Transverse colon (tissue), 4 donors: Measurements from ENCODE around the gene CYP46A1. TPM values are rescaled to one million over a fixed set of nuclear protein-coding genes. Genes with fewer than 3 reads are reported as not detected.

Experiments used
- DNase-seq: peaks from one replicate; pipeline ENCODE4 v3.0.0-alpha.2; 2019
- H3K27ac ChIP-seq, 4 donors: fragments of 200-600 bp; sonication (generic); 2 replicates each; pipeline ENCODE4 v1.5.1; 2016 to 2018; ENCODE audit warnings: inconsistent platforms in 4 of 4
- H3K27me3 ChIP-seq: fragments of 200-600 bp; sonication (generic); 2 replicates; pipeline ENCODE4 v1.5.1; 2017; ENCODE audit warnings: inconsistent platforms
- H3K36me3 ChIP-seq, 4 donors: fragments of 200-600 bp; sonication (generic); 2 replicates each; pipeline ENCODE4 v1.5.1; 2017 to 2019; ENCODE audit warnings: inconsistent platforms in 4 of 4
- H3K4me1 ChIP-seq, 4 donors: fragments of 200-600 bp; sonication (generic); 2 replicates each; pipeline ENCODE4 v1.5.1; 2017 to 2020; ENCODE audit warnings: inconsistent platforms in 4 of 4
- H3K4me3 ChIP-seq, 4 donors: fragments of 200-600 bp; sonication (generic); 1 replicate in 1 of 4; 2 replicates in 3 of 4; pipeline versions ENCODE4 v1.5.1 to v1.6.1; 2017 to 2019; ENCODE audit warnings: inconsistent platforms in 4 of 4
- H3K9me3 ChIP-seq, 2 donors: fragments of 200-600 bp; sonication (generic); 2 replicates each; pipeline ENCODE4 v1.5.1; 2017 to 2019; ENCODE audit warnings: inconsistent platforms in 2 of 2
- EP300 ChIP-seq: sonication (generic); formaldehyde crosslinking; IDR thresholded peaks from one replicate; pipeline ENCODE4 v1.6.1; 2017; ENCODE audit warnings: antibody characterized with exemption, low read depth
- POLR2A ChIP-seq: fragments of 450-650 bp; IDR thresholded peaks from one replicate; pipeline ENCODE4 v1.6.1; 2016; ENCODE audit warnings: antibody characterized with exemption, mild to moderate bottlenecking, moderate library complexity
- POLR2AphosphoS5 ChIP-seq, 3 donors: sonication (generic); formaldehyde crosslinking; IDR thresholded peaks; one replicate each; pipeline ENCODE4 v1.6.1; 2016; ENCODE audit warnings: antibody characterized with exemption in 3 of 3
- WGBS, 2 donors: methylation state at CpG; one replicate each; pipeline ENCODE4 v1.1.5; 2018; ENCODE audit warnings: low coverage in 1 of 2; 5-methylcytosine and 5-hydroxymethylcytosine counted together
- in situ Hi-C, 4 donors: fragments of 200-750 bp; cut with MboI; loops; one replicate each; pipeline versions ENCODE4 v1.15.0 to v1.15.1; 2017; ENCODE audit warnings: low sequenced_read_pairs in 3 of 4, low pct_ligation_motif_present in 1 of 4, low pct_unique_long_range_greater_than_20kb in 1 of 4
- intact Hi-C: fragments of 100-400 bp; cut with DNase I; formaldehyde crosslinking; loops from one replicate; pipeline ENCODE4 v1.15.1; 2023; ENCODE audit warnings: low total_unique reads
- total RNA-seq, 4 donors: library from RNA; depleted of rRNA; stranded (reverse); fragments of >200 nt; gene quantifications; one replicate each; pipeline ENCODE4 v1.1.0, GENCODE V29; 2016
- TF ChIP-seq, protein P1 (sequence below), 5 experiments: fragments of 200-600 bp in 3 of 5; fragments of 450-650 bp in 2 of 5; sonication (generic) in 3 of 5; IDR thresholded peaks; 1 replicate in 2 of 5; 2 replicates in 3 of 5; pipeline ENCODE4 v1.5.1; 2016 to 2017; ENCODE audit warnings: antibody characterized with exemption in 5 of 5, inconsistent platforms in 3 of 5, mild to moderate bottlenecking in 2 of 5, moderate library complexity in 1 of 5

The CYP46A1 gene
- total RNA-seq, 4 donors from 2014 or later: 0.27 to 0.75 (median 0.52) TPM

DNA sequence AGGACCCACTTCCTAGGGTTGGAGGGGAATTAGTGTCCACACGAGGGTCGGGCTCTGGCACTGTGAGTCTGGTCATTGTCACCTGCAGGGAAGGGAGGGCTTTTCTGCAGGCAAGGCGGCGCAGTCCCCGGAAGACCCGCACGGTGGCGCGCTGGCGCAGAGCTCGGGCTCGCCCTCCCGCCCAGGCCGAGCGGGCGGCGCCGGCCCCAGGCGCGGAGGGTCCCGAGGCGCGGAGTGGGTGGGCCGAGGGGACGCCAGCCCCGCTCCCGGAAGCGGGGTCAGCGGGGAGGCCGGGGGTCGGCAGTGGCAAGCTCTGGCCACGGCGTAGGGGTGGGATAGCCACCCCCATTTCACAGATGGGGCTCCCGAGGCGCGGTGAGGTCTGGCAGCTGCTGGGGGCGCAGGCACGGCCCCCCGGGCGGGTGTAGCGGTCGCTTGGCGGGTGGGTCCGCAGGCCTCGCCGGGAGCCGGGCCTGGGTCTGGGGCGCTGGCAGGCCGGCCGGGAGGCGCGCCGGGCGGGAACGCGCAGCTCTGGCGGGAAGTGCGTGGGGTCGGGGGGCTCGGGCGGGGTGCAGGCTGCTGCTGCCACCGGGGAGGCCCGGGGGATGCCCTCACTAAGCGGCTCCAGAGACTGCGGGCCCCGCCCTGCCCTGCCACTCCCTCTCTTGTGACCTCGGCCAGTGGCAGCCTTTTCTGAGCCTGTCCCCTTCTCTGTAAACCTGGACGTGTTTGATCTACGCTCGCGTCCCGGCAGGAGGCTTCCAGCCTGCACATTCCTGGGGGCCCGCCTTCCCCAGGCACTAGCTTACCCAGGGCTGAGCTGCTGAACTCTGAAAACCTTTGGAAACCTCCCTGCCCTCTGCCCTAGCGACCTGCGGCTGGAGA, 46.1 kb downstream of the CYP46A1 start:
- Histone ChIP-seq H3K4me3 (peak overlapping the region; percentile 26 to 54 (median 46)), H3K9me3 (no peaks in the 10 kb centered on the region), H3K36me3 (no peaks in the 10 kb centered on the region), H3K4me1 (peaks cover 5 to 12% (median 11%) of the 10 kb centered on the region in 4 donors), H3K27me3 (peaks cover 19% of the 10 kb centered on the region), H3K27ac (peak overlapping the region in 3 of 4 donors; percentile 17 to 48 (median 30))
- peak; percentile 68 for DNase-seq
- whole genome bisulfite sequencing, 2 donors: 8% methylated on average over 54 of the region's 75 CpGs; no CpG with 5 or more reads in 1 of the 2 donors
- in situ Hi-C loops (loop anchor here (5.0 to 10.0 kb wide), 2 partner anchors 155 to 157 kb away; no protein-coding TSS in a partner anchor), intact Hi-C loops (loop anchor here (5.0 kb wide), 1 partner anchor 152 kb away; no protein-coding TSS in a partner anchor)
- no peak for TF ChIP-seq POLR2A
- TF ChIP-seq POLR2AphosphoS5 (IDR thresholded peaks at IDR 0.05): no peak
- no peak for TF ChIP-seq EP300
- TF ChIP-seq, protein P1, sequence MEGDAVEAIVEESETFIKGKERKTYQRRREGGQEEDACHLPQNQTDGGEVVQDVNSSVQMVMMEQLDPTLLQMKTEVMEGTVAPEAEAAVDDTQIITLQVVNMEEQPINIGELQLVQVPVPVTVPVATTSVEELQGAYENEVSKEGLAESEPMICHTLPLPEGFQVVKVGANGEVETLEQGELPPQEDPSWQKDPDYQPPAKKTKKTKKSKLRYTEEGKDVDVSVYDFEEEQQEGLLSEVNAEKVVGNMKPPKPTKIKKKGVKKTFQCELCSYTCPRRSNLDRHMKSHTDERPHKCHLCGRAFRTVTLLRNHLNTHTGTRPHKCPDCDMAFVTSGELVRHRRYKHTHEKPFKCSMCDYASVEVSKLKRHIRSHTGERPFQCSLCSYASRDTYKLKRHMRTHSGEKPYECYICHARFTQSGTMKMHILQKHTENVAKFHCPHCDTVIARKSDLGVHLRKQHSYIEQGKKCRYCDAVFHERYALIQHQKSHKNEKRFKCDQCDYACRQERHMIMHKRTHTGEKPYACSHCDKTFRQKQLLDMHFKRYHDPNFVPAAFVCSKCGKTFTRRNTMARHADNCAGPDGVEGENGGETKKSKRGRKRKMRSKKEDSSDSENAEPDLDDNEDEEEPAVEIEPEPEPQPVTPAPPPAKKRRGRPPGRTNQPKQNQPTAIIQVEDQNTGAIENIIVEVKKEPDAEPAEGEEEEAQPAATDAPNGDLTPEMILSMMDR (IDR thresholded peaks at IDR 0.05): peak; percentile 50 to 89 (median 78)

DNA sequence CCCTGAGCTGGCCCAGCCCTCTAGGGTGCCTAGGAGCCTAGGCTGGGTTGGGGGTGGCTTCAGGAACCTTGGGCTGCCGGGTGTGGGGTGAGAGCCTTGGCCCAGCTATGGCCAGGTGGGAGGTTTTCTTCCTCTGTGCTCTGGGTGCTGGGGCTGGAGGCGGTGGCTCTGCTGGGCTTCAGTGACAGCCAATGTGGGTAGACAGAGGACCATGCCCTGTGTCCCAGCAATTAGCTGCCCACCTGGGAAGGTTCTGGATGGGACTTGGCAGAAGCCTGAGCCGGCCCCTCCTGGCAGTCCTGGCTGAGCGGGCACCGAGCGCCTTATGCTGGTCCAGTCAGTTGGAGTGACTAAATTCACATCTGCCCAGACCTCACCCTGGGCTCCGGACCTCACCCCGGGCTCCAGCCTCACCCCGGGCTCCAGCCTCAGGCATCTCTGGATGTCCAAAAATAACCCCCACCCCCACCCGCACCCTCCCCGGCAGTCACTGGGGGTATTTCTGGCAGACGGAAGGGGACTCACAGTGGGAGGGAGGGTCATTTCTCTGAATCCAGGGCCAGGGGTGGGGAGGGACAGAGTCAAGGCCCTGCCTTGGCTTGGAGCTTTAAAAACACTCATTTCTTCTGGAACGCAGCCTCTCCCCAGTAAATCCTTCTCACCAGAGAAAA, 46.9 kb downstream of the CYP46A1 start:
- no peak for DNase-seq
- intact Hi-C loops: loop anchor here (5.0 kb wide), 1 partner anchor 151 kb away; no protein-coding TSS in a partner anchor
- H3K27ac ChIP-seq: peak overlapping the region in 2 of 4 donors; percentile 30 to 48

DNA sequence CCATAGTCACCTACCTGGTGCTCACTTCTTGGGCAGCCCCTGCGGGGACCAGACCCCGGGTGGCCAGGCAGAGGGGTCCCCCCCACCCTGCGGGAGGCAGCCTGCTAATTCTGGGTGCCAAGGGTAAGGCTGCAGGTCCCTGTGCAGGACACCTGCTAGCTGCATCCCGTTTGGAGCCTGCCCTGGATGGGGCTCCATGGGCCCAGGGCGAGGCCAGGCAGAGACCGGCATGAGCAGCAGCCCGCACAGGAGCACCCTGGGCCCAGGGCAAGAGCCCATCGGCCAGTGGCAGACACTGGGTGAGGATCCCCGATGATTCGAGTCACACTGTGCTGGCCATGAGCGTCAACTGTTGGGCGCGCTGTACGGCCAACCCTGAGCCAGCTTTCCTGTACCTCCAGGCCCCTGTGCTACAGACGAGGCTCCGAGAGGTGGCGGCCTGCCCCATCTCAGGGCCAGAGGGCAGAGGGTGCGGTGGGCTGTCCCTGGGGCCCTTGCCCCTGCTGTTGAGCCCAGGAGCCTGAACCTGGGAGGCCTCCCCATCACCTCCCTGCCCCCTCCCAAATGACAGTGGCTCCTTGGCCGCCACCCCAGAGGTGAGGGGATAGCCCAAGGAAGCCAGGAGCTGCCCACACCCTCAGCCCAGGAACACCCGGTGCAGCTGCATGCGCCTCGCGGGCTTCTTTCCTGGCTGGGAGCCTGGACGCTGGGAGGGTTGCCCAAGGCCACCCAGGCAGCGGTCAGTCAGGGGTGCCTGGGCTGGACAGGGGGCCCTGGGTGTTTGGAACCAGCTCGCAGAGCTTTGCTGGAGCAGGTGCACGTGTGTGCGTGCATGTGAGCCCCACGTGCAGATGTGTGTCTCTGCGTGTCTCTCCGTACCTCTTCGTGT, 47.7 kb downstream of the CYP46A1 start:
- H3K4me3 ChIP-seq: no peak overlapping the region
- in situ Hi-C loops: loop anchor here in 1 of 4 donors (10.0 kb wide), 1 partner anchor 153 kb away; no protein-coding TSS in a partner anchor
- WGBS, 2 donors: 83% methylated on average over 28 of the region's 32 CpGs; no CpG with 5 or more reads in 1 of the 2 donors
- DNase-seq: peak; percentile 11
- H3K27ac ChIP-seq: no peak overlapping the region
- H3K27me3 ChIP-seq: peaks cover 21% of the 10 kb centered on the region
- TF ChIP-seq POLR2A: no peak
- TF ChIP-seq, protein P1 (IDR thresholded peaks at IDR 0.05): no peak
- TF ChIP-seq EP300: no peak
- no peak for TF ChIP-seq POLR2AphosphoS5 (IDR thresholded peaks at IDR 0.05)
- intact Hi-C loops: loop anchor here (5.0 kb wide), 1 partner anchor 151 kb away; no protein-coding TSS in a partner anchor
- no peaks in the 10 kb centered on the region for H3K36me3 ChIP-seq
- no peaks in the 10 kb centered on the region for H3K9me3 ChIP-seq
- peaks cover 5 to 13% (median 11%) of the 10 kb centered on the region in 4 donors for H3K4me1 ChIP-seq

More for the DNA sequence above, 46.9 kb downstream of the CYP46A1 start:
- 77% methylated on average over 10 of the region's 13 CpGs; no CpG with 5 or more reads in 1 of the 2 donors for WGBS, 2 donors
- H3K4me3 ChIP-seq: no peak overlapping the region
- H3K36me3 ChIP-seq: no peaks in the 10 kb centered on the region
- no peak for TF ChIP-seq POLR2AphosphoS5 (IDR thresholded peaks at IDR 0.05)
- TF ChIP-seq EP300: no peak
- TF ChIP-seq POLR2A: no peak
- TF ChIP-seq, protein P1 (IDR thresholded peaks at IDR 0.05): no peak
- H3K27me3 ChIP-seq: peaks cover 21% of the 10 kb centered on the region
- no peaks in the 10 kb centered on the region for H3K9me3 ChIP-seq
- H3K4me1 ChIP-seq: peaks cover 5 to 12% (median 11%) of the 10 kb centered on the region in 4 donors
- in situ Hi-C loops: loop anchor here in 1 of 4 donors (10.0 kb wide), 1 partner anchor 154 kb away; no protein-coding TSS in a partner anchor
